ENCODE data around the gene DNPH1. TPM values are rescaled to one million over a fixed set of nuclear protein-coding genes. Genes with fewer than 3 reads are reported as not detected.

Gene DNPH1
- total RNA-seq, 1 donor from 2014 or later = 299 TPM

GRCh38 chr6:43220439-43220951 lies 8.8 kb downstream of the DNPH1 start:
- H3K4me3 ChIP-seq (ENCODE audit: low read depth, low read length) = no peak overlapping the region
- no peak for DNase-seq (ENCODE audit: low read depth)
- no peak for TF ChIP-seq CTCF (conservative IDR thresholded peaks at IDR 0.05; ENCODE audit: low read depth, low read length)

- H3K4me3 ChIP-seq (ENCODE audit: low read depth, low read length) = no peak overlapping the region
- no peak for TF ChIP-seq CTCF (conservative IDR thresholded peaks at IDR 0.05; ENCODE audit: low read depth, low read length)
- DNase-seq (ENCODE audit: low read depth) = no peak
Observed at GRCh38 chr6:43219814-43220213, 9.5 kb downstream of the DNPH1 start.

- no peak for TF ChIP-seq CTCF (conservative IDR thresholded peaks at IDR 0.05; ENCODE audit: low read depth, low read length)
- no peak for DNase-seq (ENCODE audit: low read depth)
- H3K4me3 ChIP-seq (ENCODE audit: low read depth, low read length) = no peak overlapping the region
Observed at GRCh38 chr6:43219119-43219518, 10.2 kb downstream of the DNPH1 start.

GRCh38 chr6:43217351-43217750 lies 11.9 kb downstream of the DNPH1 start:
- no peak for DNase-seq (ENCODE audit: low read depth)
- no peak for TF ChIP-seq CTCF (conservative IDR thresholded peaks at IDR 0.05; ENCODE audit: low read depth, low read length)

GRCh38 chr6:43216200-43216599 lies 13.1 kb downstream of the DNPH1 start:
- TF ChIP-seq CTCF (conservative IDR thresholded peaks at IDR 0.05; ENCODE audit: low read depth, low read length) = no peak
- DNase-seq (ENCODE audit: low read depth) = no peak
- no peak overlapping the region for H3K4me3 ChIP-seq (ENCODE audit: low read depth, low read length)

More at GRCh38 chr6:43217351-43217750, 11.9 kb downstream of the DNPH1 start:
- no peak overlapping the region for H3K4me3 ChIP-seq (ENCODE audit: low read depth, low read length)

- no peak for DNase-seq (ENCODE audit: low read depth)
- no peak for TF ChIP-seq CTCF (conservative IDR thresholded peaks at IDR 0.05; ENCODE audit: low read depth, low read length)
- no peak overlapping the region for H3K4me3 ChIP-seq (ENCODE audit: low read depth, low read length)
Observed at GRCh38 chr6:43215066-43215465, 14.2 kb downstream of the DNPH1 start.

- no peak overlapping the region for H3K4me3 ChIP-seq (ENCODE audit: low read depth, low read length)
- no peak for DNase-seq (ENCODE audit: low read depth)
- no peak for TF ChIP-seq CTCF (conservative IDR thresholded peaks at IDR 0.05; ENCODE audit: low read depth, low read length)
Observed at GRCh38 chr6:43213431-43213830, 15.8 kb downstream of the DNPH1 start.
